DND-41 (cell line): ENCODE measurements around the gene ARAP1.

Experiments
- ATAC-seq: fragments of 200-7000 bp; cut with Tn5 transposase; 3 replicates; pipeline ENCODE4 v1.9.1; 2021; ENCODE audit warnings: low read depth; ENCODE audit not compliant: insufficient read depth
- DNase-seq: peaks from one replicate; pipeline ENCODE4 v3.0.0-alpha.2; 2020
- H2AFZ ChIP-seq: 2 replicates; pipeline ENCODE4 v1.6.0; 2012; ENCODE audit warnings: low read depth, low read length
- H3K27ac ChIP-seq: 2 replicates; pipeline ENCODE4 v1.5.1; 2012; ENCODE audit warnings: low read length, inconsistent platforms
- H3K27me3 ChIP-seq: fragments of 200-600 bp; sonication (generic); 2 replicates; pipeline ENCODE4 v1.6.0; 2012; ENCODE audit warnings: low read length, mild to moderate bottlenecking, inconsistent platforms; ENCODE audit not compliant: insufficient read depth, poor library complexity
- H3K36me3 ChIP-seq: 2 replicates; pipeline ENCODE4 v1.5.1; 2012; ENCODE audit warnings: low read length, inconsistent platforms; ENCODE audit not compliant: insufficient read depth
- H3K4me1 ChIP-seq: 2 replicates; pipeline ENCODE4 v1.5.1; 2012; ENCODE audit warnings: mild to moderate bottlenecking, low read length; ENCODE audit not compliant: insufficient read depth
- H3K4me2 ChIP-seq: 2 replicates; pipeline ENCODE4 v1.6.0; 2012; ENCODE audit warnings: mild to moderate bottlenecking, moderate library complexity, low read length, inconsistent platforms; ENCODE audit not compliant: insufficient read depth
- H3K4me3 ChIP-seq, 2 experiments: fragments of 200-600 bp in 1 of 2; shearing (Covaris generic) in 1 of 2; 2 replicates each; pipeline ENCODE4 v1.5.1; 2012 to 2016; ENCODE audit warnings: inconsistent platforms in 2 of 2, low read length in 2 of 2, mild to moderate bottlenecking in 2 of 2, low read depth in 1 of 2, moderate library complexity in 1 of 2
- H3K79me2 ChIP-seq: 2 replicates; pipeline ENCODE4 v1.6.0; 2012; ENCODE audit warnings: low read length, inconsistent platforms; ENCODE audit not compliant: insufficient read depth
- H3K9ac ChIP-seq: 2 replicates; pipeline ENCODE4 v1.6.0; 2012; ENCODE audit warnings: low read depth, mild to moderate bottlenecking, inconsistent platforms, low read length, moderate library complexity
- H3K9me3 ChIP-seq: 2 replicates; pipeline ENCODE4 v1.5.1; 2012; ENCODE audit warnings: low read length, moderate library complexity, mild to moderate bottlenecking, inconsistent platforms; ENCODE audit not compliant: insufficient read depth, severe bottlenecking
- H4K20me1 ChIP-seq: 2 replicates; pipeline ENCODE4 v1.6.0; 2012; ENCODE audit warnings: low read length; ENCODE audit not compliant: insufficient read depth
- EZH2 ChIP-seq: IDR thresholded peaks from 3 replicates; pipeline ENCODE4 v1.6.1; 2012; ENCODE audit warnings: borderline replicate concordance, low read depth, mild to moderate bottlenecking, moderate library complexity, low read length, inconsistent platforms; ENCODE audit not compliant: severe bottlenecking
- TF ChIP-seq, protein P1 (sequence below): IDR thresholded peaks from 2 replicates; pipeline ENCODE4 v1.5.1; 2012; ENCODE audit warnings: borderline replicate concordance, low read length, moderate library complexity, mild to moderate bottlenecking; ENCODE audit not compliant: poor library complexity, severe bottlenecking; ENCODE audit errors: extremely low read depth

Gene ARAP1

DNA sequence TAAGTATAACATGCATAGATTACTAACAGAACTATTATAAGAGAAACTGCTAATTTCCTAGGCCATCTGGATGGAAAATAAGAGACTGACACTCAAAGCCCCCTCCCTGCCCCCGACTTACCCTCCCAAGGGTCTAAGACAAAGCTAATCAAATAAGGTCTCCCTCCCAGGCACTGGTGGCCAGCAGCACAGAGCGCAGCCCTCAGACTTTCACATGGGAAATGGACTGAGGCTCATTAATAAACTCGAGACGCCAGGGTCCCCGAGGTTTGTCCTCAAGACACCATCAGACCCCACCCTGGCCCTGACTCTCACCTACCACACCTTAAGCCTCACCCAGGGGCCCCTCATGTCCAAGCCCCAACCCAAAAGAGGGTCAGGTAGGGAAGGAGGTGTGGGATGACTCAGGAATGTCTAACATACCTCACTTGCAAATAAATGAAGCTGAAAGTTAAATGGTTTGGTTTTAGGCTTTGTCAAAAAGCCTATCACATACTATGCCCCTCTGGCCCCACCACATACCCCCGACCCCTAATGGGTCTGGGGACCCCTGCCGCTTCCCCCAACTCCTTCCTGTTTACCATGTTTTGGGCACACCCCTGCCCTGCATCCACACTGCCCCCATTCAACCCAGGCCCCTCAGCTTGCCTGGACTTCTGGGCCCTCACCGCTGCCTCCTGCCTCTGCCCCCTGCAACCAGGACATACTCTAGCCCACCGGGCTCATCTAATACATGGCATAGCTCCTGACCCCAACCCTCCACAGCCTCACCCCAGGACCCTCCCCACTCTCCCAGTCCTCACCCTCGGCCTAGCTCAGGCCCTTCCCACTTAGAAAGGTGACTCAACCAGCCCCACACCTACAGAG is 11.4 kb downstream of the ARAP1 start:
- Histone ChIP-seq H3K9me3 (no peaks in the 10 kb centered on the region), H3K4me3 (no peak overlapping the region), H4K20me1 (peaks cover 80% of the 10 kb centered on the region), H3K79me2 (peaks cover 90% of the 10 kb centered on the region), H3K27me3 (no peaks in the 10 kb centered on the region), H3K9ac (no peak overlapping the region), H3K4me2 (no peak overlapping the region), H3K27ac (no peak overlapping the region), H3K36me3 (0 out of 2 replicates have a peak, but pooled peaks cover under 1% of the 10 kb centered on the region), H3K4me1 (peaks cover 13% of the 10 kb centered on the region), H2AFZ (no peak overlapping the region)
- no peak for DNase-seq
- TF ChIP-seq, protein P1, sequence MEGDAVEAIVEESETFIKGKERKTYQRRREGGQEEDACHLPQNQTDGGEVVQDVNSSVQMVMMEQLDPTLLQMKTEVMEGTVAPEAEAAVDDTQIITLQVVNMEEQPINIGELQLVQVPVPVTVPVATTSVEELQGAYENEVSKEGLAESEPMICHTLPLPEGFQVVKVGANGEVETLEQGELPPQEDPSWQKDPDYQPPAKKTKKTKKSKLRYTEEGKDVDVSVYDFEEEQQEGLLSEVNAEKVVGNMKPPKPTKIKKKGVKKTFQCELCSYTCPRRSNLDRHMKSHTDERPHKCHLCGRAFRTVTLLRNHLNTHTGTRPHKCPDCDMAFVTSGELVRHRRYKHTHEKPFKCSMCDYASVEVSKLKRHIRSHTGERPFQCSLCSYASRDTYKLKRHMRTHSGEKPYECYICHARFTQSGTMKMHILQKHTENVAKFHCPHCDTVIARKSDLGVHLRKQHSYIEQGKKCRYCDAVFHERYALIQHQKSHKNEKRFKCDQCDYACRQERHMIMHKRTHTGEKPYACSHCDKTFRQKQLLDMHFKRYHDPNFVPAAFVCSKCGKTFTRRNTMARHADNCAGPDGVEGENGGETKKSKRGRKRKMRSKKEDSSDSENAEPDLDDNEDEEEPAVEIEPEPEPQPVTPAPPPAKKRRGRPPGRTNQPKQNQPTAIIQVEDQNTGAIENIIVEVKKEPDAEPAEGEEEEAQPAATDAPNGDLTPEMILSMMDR = no peak
- no peak for TF ChIP-seq EZH2
- ATAC-seq = no peak

DNA sequence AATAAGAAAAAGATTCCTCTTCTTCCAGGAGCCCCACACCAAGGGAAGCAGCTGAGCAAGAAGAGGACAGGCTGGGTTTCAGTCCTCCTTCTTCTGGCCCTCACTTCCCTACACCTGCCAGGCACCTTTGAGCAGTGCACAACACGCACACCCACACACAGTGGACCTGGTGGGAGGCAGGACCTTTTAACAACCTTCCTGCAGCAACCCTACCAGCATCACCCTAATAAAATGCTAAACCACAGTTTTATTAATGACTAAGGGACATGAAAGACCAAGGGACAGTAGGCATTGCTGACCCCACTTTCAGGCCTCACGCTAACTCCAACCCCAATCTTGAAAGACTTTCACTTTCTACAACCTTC is 12.2 kb downstream of the ARAP1 start:
- Histone ChIP-seq H3K4me2 (no peak overlapping the region), H3K27ac (no peak overlapping the region), H3K36me3 (0 out of 2 replicates have a peak, but pooled peaks cover 2% of the 10 kb centered on the region), H3K27me3 (no peaks in the 10 kb centered on the region), H2AFZ (no peak overlapping the region), H4K20me1 (peaks cover 78% of the 10 kb centered on the region), H3K4me3 (no peak overlapping the region), H3K4me1 (peaks cover 13% of the 10 kb centered on the region), H3K9ac (no peak overlapping the region), H3K9me3 (no peaks in the 10 kb centered on the region), H3K79me2 (peaks cover 89% of the 10 kb centered on the region)
- no peak for DNase-seq
- ATAC-seq = no peak
- no peak for TF ChIP-seq EZH2
- TF ChIP-seq, protein P1 = no peak

DNA sequence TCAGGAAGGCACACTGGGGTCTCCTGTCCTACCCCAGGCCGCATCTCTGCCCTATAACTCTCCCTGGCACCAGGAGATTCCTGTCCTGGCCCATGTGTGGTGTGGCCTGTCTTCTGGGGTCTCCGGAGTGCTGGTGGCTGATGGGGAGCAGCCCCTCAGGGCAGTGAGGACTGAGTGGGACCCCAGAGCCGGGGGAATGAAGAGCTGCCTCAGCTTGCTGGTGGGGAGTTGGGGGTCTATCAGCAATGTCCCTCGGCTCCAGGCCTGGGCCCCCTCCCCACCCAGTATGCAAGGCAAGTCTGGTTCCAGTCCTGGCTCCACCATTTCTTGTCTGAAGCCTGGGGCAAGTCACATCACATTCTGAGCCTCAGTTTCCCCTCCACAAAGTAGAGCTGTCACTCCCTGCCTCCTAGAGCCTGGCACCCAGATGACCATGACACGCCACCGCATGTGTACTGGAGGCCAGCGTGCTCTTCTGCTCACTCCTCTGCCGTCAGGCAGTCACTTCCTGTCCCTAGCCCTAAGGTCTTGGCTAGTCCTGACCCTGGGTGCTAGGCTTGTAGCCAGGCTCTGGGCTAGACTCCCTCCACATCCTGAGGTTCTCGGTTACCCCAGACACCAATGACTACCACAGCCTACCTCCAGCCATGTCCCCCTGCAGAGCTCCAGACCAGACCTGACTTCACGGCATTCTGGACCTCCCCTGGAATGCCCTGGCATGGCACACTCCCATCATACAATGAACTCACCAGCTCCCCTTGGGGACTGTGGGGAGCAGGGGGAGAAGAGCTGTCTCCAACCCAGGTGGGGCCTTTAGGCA is 12.8 kb downstream of the ARAP1 start:
- Histone ChIP-seq H3K27ac (no peak overlapping the region), H3K79me2 (peaks cover 88% of the 10 kb centered on the region), H3K4me2 (no peak overlapping the region)

More for the DNA sequence above, 12.8 kb downstream of the ARAP1 start:
- Histone ChIP-seq H3K4me3 (no peak overlapping the region), H3K27me3 (no peaks in the 10 kb centered on the region), H3K36me3 (0 out of 2 replicates have a peak, but pooled peaks cover 2% of the 10 kb centered on the region), H3K9ac (no peak overlapping the region), H4K20me1 (peaks cover 75% of the 10 kb centered on the region), H3K9me3 (no peaks in the 10 kb centered on the region), H3K4me1 (peaks cover 13% of the 10 kb centered on the region), H2AFZ (no peak overlapping the region)
- no peak for DNase-seq
- no peak for ATAC-seq
- TF ChIP-seq EZH2 = no peak
- TF ChIP-seq, protein P1 = no peak
